Panc1 (cell line): Measurements from ENCODE around the gene KPNB1. TPM values are rescaled to one million over a fixed set of nuclear protein-coding genes. Genes with fewer than 3 reads are reported as not detected.

ENCODE experiments used
- ATAC-seq: fragments of 200-7000 bp; cut with Tn5 transposase; 2 replicates; pipeline ENCODE4 v1.9.1; 2020; ENCODE audit warnings: mild to moderate bottlenecking, moderate library complexity
- BruUV-seq: library from RNA; stranded (reverse); fragments of 400-500 nt; replicated peaks from 2 replicates; lab custom pipeline; 2021; lab: Mats Ljungman, UMichigan
- CTCF ChIA-PET: fragments of 300-600 bp; sonication (Branson Sonifier 250); formaldehyde crosslinking; loops from one replicate; lab custom pipeline; 2022; ENCODE audit warnings: antibody characterized with exemption; lab: Charles Lee
- POLR2A ChIA-PET: fragments of 300-600 bp; sonication (Branson Sonifier 250); formaldehyde crosslinking; loops from one replicate; lab custom pipeline; 2022; ENCODE audit warnings: antibody characterized with exemption; lab: Charles Lee
- DNase-seq: peaks from one replicate; pipeline ENCODE4 v3.0.0-alpha.2; 2010; ENCODE audit warnings: low read depth, low spot score
- H3K27ac ChIP-seq: 2 replicates; pipeline ENCODE4 v1.5.1; 2011; ENCODE audit warnings: mild to moderate bottlenecking, low read length, inconsistent platforms
- H3K27me3 ChIP-seq: fragments of 200-500 bp; sonication (Bioruptor generic); 2 replicates; pipeline ENCODE4 v1.6.0; 2014; ENCODE audit warnings: low read length, inconsistent platforms; ENCODE audit not compliant: control insufficient read depth, insufficient read depth
- H3K36me3 ChIP-seq: fragments of 200-500 bp; sonication (Bioruptor generic); 2 replicates; pipeline ENCODE4 v1.5.1; 2014; ENCODE audit warnings: inconsistent platforms, mild to moderate bottlenecking, low read length, moderate library complexity; ENCODE audit not compliant: control insufficient read depth, insufficient read depth
- H3K4me1 ChIP-seq: 2 replicates; pipeline ENCODE4 v1.5.1; 2011; ENCODE audit warnings: inconsistent platforms, mild to moderate bottlenecking, low read length, moderate library complexity; ENCODE audit not compliant: control insufficient read depth, insufficient read depth
- H3K4me3 ChIP-seq, 2 experiments: 2 replicates each; pipeline ENCODE4 v1.5.1; 2011 to 2012; ENCODE audit warnings: low read depth in 2 of 2, low read length in 2 of 2, mild to moderate bottlenecking in 2 of 2, inconsistent platforms in 1 of 2, moderate library complexity in 1 of 2
- H3K9me3 ChIP-seq: fragments of 200-500 bp; sonication (Bioruptor generic); 2 replicates; pipeline ENCODE4 v1.5.1; 2014; ENCODE audit warnings: low read depth, mild to moderate bottlenecking, inconsistent platforms, low read length, moderate library complexity; ENCODE audit not compliant: control insufficient read depth, insufficient read depth
- POLR2AphosphoS5 ChIP-seq: IDR thresholded peaks from 2 replicates; pipeline ENCODE4 v1.6.1; 2012; ENCODE audit warnings: mild to moderate bottlenecking, low read depth, low read length, moderate library complexity
- SIN3A ChIP-seq: IDR thresholded peaks from 2 replicates; pipeline ENCODE4 v1.6.1; 2012; ENCODE audit warnings: low read depth, mild to moderate bottlenecking, low read length, moderate library complexity, borderline replicate concordance; ENCODE audit not compliant: insufficient read depth
- TCF7L2 ChIP-seq: IDR thresholded peaks from 2 replicates; pipeline ENCODE4 v1.6.1; 2011; ENCODE audit warnings: mild to moderate bottlenecking, low read depth, low read length, inconsistent platforms
- in situ Hi-C: cut with HindIII; loops from 2 replicates; pipeline ENCODE4 v1.10.0; 2016; ENCODE audit warnings: low sequenced_read_pairs, low pct_unique_long_range_greater_than_20kb
- intact Hi-C: fragments of 100-400 bp; cut with micrococcal nuclease; formaldehyde crosslinking; loops from one replicate; pipeline ENCODE4 v1.10.0; 2022; ENCODE audit not compliant: unreplicated experiment
- total RNA-seq: library from RNA; stranded (reverse); gene quantifications from one replicate; pipeline ENCODE4 v1.2.1, GENCODE V29; 2021; ENCODE audit not compliant: unreplicated experiment
- TF ChIP-seq, protein P1 (sequence below): fragments of 450-650 bp; IDR thresholded peaks from 2 replicates; pipeline ENCODE4 v1.5.1; 2017; ENCODE audit warnings: mild to moderate bottlenecking
- TF ChIP-seq, protein P2 (sequence below), 2 experiments: IDR thresholded peaks; 2 replicates each; pipeline ENCODE4 v1.6.1; 2011 to 2012; ENCODE audit warnings: low read depth in 2 of 2, control low read depth in 1 of 2, low read length in 1 of 2, mild to moderate bottlenecking in 1 of 2, moderate library complexity in 1 of 2; ENCODE audit not compliant: insufficient read depth in 1 of 2

KPNB1 gene
- total RNA-seq, 1 experiment from 2014 or later: 666 TPM

DNA sequence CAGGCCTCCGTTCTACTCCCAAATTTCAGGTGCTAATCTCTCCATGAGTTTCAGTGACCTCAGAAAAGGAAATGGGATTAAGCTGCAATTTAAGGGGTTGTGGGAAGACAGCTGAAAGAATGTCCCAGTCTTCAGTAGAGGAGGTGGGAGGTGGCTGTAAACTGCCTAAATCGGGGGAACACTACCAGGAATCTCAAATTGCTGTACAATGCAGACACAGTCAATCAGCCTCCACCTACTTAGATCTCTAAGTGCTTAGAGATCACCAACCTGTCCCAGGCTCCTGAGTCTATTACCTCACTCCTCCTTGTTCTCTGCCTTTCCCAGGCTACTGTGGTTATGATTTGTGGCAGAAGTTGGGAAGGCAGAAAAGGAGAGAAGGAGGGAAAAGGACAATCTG, 75.0 kb downstream of the KPNB1 start:
- intact Hi-C loops (no loop called here), in situ Hi-C loops (no loop called here)
- DNase-seq: no peak
- Histone ChIP-seq H3K36me3 (no peaks in the 10 kb centered on the region), H3K9me3 (no peaks in the 10 kb centered on the region), H3K27me3 (no peaks in the 10 kb centered on the region), H3K4me1 (peaks cover 3% of the 10 kb centered on the region; the same call in 1 of the 2 replicates), H3K4me3 (no peak overlapping the region), H3K27ac (no peak overlapping the region)
- no peak for ATAC-seq
- BruUV-seq: no TSS peak
- ChIA-PET POLR2A (no interaction called here), CTCF (no interaction called here)
- TF ChIP-seq, protein P1, sequence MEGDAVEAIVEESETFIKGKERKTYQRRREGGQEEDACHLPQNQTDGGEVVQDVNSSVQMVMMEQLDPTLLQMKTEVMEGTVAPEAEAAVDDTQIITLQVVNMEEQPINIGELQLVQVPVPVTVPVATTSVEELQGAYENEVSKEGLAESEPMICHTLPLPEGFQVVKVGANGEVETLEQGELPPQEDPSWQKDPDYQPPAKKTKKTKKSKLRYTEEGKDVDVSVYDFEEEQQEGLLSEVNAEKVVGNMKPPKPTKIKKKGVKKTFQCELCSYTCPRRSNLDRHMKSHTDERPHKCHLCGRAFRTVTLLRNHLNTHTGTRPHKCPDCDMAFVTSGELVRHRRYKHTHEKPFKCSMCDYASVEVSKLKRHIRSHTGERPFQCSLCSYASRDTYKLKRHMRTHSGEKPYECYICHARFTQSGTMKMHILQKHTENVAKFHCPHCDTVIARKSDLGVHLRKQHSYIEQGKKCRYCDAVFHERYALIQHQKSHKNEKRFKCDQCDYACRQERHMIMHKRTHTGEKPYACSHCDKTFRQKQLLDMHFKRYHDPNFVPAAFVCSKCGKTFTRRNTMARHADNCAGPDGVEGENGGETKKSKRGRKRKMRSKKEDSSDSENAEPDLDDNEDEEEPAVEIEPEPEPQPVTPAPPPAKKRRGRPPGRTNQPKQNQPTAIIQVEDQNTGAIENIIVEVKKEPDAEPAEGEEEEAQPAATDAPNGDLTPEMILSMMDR: no peak
- no peak for TF ChIP-seq SIN3A
- TF ChIP-seq, protein P2, sequence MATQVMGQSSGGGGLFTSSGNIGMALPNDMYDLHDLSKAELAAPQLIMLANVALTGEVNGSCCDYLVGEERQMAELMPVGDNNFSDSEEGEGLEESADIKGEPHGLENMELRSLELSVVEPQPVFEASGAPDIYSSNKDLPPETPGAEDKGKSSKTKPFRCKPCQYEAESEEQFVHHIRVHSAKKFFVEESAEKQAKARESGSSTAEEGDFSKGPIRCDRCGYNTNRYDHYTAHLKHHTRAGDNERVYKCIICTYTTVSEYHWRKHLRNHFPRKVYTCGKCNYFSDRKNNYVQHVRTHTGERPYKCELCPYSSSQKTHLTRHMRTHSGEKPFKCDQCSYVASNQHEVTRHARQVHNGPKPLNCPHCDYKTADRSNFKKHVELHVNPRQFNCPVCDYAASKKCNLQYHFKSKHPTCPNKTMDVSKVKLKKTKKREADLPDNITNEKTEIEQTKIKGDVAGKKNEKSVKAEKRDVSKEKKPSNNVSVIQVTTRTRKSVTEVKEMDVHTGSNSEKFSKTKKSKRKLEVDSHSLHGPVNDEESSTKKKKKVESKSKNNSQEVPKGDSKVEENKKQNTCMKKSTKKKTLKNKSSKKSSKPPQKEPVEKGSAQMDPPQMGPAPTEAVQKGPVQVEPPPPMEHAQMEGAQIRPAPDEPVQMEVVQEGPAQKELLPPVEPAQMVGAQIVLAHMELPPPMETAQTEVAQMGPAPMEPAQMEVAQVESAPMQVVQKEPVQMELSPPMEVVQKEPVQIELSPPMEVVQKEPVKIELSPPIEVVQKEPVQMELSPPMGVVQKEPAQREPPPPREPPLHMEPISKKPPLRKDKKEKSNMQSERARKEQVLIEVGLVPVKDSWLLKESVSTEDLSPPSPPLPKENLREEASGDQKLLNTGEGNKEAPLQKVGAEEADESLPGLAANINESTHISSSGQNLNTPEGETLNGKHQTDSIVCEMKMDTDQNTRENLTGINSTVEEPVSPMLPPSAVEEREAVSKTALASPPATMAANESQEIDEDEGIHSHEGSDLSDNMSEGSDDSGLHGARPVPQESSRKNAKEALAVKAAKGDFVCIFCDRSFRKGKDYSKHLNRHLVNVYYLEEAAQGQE (IDR thresholded peaks at IDR 0.05; ENCODE audit: insufficient read depth in 1 of 2, low read depth in 2 of 2, low read length in 1 of 2): no peak
- no peak for TF ChIP-seq TCF7L2
- TF ChIP-seq POLR2AphosphoS5: no peak

DNA sequence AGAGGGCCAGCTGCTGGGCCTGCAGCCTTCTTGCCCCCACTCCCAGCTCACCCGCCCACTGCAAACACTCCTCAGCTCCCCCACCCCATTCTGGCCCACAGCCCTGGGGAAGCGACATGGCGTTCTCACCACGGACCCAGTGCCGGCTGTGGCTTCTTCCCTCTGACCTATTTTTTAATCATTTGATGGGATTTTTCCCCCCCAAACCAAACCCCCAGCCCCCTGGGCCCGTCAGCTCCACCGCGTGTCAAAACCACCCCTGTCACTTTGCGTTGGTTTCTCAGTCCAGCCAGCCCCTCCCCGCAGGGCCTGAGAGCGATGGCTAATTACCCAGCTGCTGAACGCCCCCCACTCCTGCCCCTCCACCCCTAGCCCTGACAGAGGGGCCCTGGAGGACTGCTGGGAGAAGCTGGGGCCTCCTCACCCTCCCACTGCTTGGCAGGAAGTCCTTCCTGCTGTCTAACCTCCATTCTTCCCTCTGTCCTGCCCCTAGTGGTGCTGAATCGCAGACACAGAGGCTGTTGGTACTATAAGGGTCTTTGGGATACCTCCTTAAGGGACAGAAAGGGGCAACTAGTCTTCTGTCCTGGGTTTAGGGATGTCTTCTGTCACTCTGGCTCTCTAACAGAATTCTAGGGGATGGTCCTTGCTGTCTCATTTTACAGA, 75.9 kb downstream of the KPNB1 start:
- Histone ChIP-seq H3K9me3 (no peaks in the 10 kb centered on the region), H3K4me1 (peaks cover 3% of the 10 kb centered on the region; the same call in 1 of the 2 replicates), H3K27me3 (no peaks in the 10 kb centered on the region), H3K4me3 (no peak overlapping the region), H3K36me3 (no peaks in the 10 kb centered on the region), H3K27ac (no peak overlapping the region)
- ChIA-PET CTCF (no interaction called here), POLR2A (no interaction called here)
- intact Hi-C loops (no loop called here), in situ Hi-C loops (no loop called here)
- DNase-seq (no peak), ATAC-seq (no peak)
- TF ChIP-seq, protein P2 (IDR thresholded peaks at IDR 0.05; ENCODE audit: insufficient read depth in 1 of 2, low read depth in 2 of 2, low read length in 1 of 2): peak; percentile 48 to 63; a peak in 2 of 4 replicates
- TF ChIP-seq, protein P1: no peak
- no TSS peak for BruUV-seq
